Cardiac septum (tissue), 1 donor: ENCODE results near the gene ERBB3. TPM values are rescaled to one million over a fixed set of nuclear protein-coding genes. Genes with fewer than 3 reads are reported as not detected.
"Not testable (repeated sequence)": the region's sequence is repeated elsewhere in the genome, so short reads cannot be mapped to it uniquely, and the experiment has no call there.

Source experiments
- DNase-seq: peaks from one replicate; pipeline ENCODE4 v3.0.0-alpha.2; 2020; ENCODE audit warnings: low spot score
- intact Hi-C: fragments of 100-400 bp; cut with DNase I; formaldehyde crosslinking; loops from one replicate; pipeline ENCODE4 v1.14.0; 2022
- long read RNA-seq: library from polyadenylated mRNA; unstranded; transcript quantifications from one replicate; pipeline ENCODE4 v2.0.0, GENCODE V29; 2021
- total RNA-seq: library from RNA; stranded (reverse); fragmentation: NEBNext Ultra II Directional; extraction: Animal tissue kit (Norgen Biotek cat#: 25700); gene quantifications from one replicate; pipeline ENCODE4 v1.2.1, GENCODE V29; 2021
- donor health status: DM: no; HTN: no; CAD: no.

ERBB3 gene
- 1.5 TPM for total RNA-seq
- long read RNA-seq, result 0 reads

- no peak for DNase-seq
- intact Hi-C loops, result no loop called here
Observed at GRCh38 chr12:56079723-56080555, at the start of gene ERBB3. Gene ERBB3, plus strand, starts transcription at chr12:56080165. Its CDS starts 136 bp downstream, at chr12:56080301.

GRCh38 chr12:56031987-56032386 is 48.0 kb upstream of the ERBB3 start:
- no peak for DNase-seq
- intact Hi-C loops, result no loop called here

- intact Hi-C loops, result no loop called here
- no peak for DNase-seq
Observed at GRCh38 chr12:56034586-56035332, 45.2 kb upstream of the ERBB3 start.

- intact Hi-C loops, result no loop called here
- DNase-seq, result no peak
Observed at GRCh38 chr12:56037161-56037560, 42.8 kb upstream of the ERBB3 start.

GRCh38 chr12:56038022-56038655 is 41.8 kb upstream of the ERBB3 start:
- intact Hi-C loops, result no loop called here
- DNase-seq, result no peak

GRCh38 chr12:56040151-56040550 is 39.8 kb upstream of the ERBB3 start:
- intact Hi-C loops, result loop anchor here (5.0 to 10.0 kb wide), 2 partner anchors 77 to 295 kb away; partner anchors contain the start of genes GDF11, RPL41 and ZC3H10
- DNase-seq, result no peak

- DNase-seq, result no peak
- intact Hi-C loops, result loop anchor here (1.0 to 10.0 kb wide), 4 partner anchors 45 to 296 kb away; partner anchors contain the start of genes GDF11, PA2G4, RPL41 and ZC3H10
Observed at GRCh38 chr12:56040963-56041551, 38.9 kb upstream of the ERBB3 start.

- intact Hi-C loops, result loop anchor here (1.0 to 10.0 kb wide), 4 partner anchors 45 to 297 kb away; partner anchors contain the start of genes GDF11, PA2G4, RPL41 and ZC3H10
Observed at GRCh38 chr12:56041552-56042429, 38.2 kb upstream of the ERBB3 start, which contains the start of gene RPS26. Gene RPS26, plus strand, starts transcription at chr12:56041918. Its CDS starts 249 bp downstream, at chr12:56042167.

GRCh38 chr12:56042430-56042813 is 37.5 kb upstream of the ERBB3 start:
- intact Hi-C loops, result loop anchor here (5.0 to 10.0 kb wide), 2 partner anchors 75 to 298 kb away; partner anchors contain the start of genes GDF11, RPL41 and ZC3H10
- not testable (repeated sequence) for DNase-seq

More at GRCh38 chr12:56041552-56042429, 38.2 kb upstream of the ERBB3 start, which contains the start of gene RPS26:
- peak; percentile 96 for DNase-seq

GRCh38 chr12:56042843-56043242 is 37.1 kb upstream of the ERBB3 start:
- DNase-seq, result no peak
- intact Hi-C loops, result loop anchor here (5.0 to 10.0 kb wide), 2 partner anchors 74 to 298 kb away; partner anchors contain the start of genes GDF11, RPL41 and ZC3H10

GRCh38 chr12:56046027-56046780 is 33.8 kb upstream of the ERBB3 start:
- DNase-seq, result no peak
- intact Hi-C loops, result loop anchor here (10.0 kb wide), 1 partner anchor 301 kb away; the partner anchor contains the start of gene GDF11

GRCh38 chr12:56053407-56053893 is 26.5 kb upstream of the ERBB3 start:
- intact Hi-C loops, result no loop called here
- DNase-seq, result no peak

GRCh38 chr12:56059964-56060363 is 20.0 kb upstream of the ERBB3 start:
- DNase-seq, intact Hi-C loops: not testable (repeated sequence)

GRCh38 chr12:56061982-56062381 is 18.0 kb upstream of the ERBB3 start:
- no peak for DNase-seq
- intact Hi-C loops, result no loop called here

- intact Hi-C loops, result no loop called here
Observed at GRCh38 chr12:56062996-56063395, 17.0 kb upstream of the ERBB3 start.

GRCh38 chr12:56071648-56072047 is 8.3 kb upstream of the ERBB3 start:
- intact Hi-C loops, result no loop called here
- no peak for DNase-seq

More at GRCh38 chr12:56062996-56063395, 17.0 kb upstream of the ERBB3 start:
- no peak for DNase-seq

- intact Hi-C loops, result no loop called here
- DNase-seq, result no peak
Observed at GRCh38 chr12:56074396-56074795, 5.6 kb upstream of the ERBB3 start.
